Measurements from ENCODE around the gene KIAA1614. TPM values are rescaled to one million over a fixed set of nuclear protein-coding genes. Genes with fewer than 3 reads are reported as not detected.

KIAA1614 gene
- total RNA-seq, 1 experiment from 2014 or later: 0.07 TPM

DNA sequence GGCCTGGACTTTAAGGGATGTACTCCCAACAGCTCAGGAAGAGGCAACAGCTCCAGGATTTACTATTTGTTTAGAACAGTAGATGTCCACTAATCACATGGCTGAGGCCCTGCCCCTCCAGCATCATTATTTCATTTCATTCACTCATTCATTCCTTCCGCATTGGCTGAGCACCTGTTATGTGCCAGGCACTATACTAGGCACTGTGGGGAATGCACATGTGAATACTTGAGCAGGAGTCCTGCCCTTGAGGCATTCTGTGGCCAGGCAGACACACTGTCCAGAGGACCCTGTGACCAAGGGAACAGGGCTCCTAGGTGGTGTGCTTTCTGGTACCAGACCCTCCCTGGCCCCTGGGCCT is 24.3 kb downstream of the KIAA1614 start:
- DNase-seq (ENCODE audit: low spot score): no peak
- in situ Hi-C loops (cut with HindIII; ENCODE audit: low sequenced_read_pairs): no loop called here

DNA sequence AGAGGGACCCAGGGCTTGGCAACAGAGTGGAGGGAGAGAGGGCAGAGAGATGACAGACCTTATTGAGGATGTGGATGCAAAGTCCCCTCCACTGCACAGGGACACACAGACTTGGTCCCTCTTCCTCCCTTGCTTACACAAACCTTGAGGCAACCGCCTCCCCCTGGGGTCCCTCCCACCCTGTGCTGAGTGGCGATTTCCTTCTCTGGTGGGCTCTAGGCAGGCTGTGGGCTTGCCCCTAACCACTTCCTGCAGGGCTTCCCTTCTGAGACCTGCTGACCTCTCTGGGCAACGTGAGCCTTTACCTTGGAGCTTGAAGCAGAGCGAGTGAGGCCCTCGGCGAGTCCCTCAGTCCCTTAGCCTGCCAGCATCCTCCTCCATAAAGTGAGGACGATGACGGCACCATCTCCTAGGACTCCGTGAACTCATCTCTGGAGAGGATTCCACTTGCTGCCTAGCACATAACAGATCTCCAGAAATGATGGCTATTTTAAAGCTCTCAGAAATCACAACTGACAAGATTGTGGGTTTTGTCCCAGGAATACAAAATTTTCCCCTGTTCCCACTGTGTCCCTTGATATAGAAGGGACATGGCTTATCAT is 25.0 kb downstream of the KIAA1614 start:
- in situ Hi-C loops (cut with HindIII; ENCODE audit: low sequenced_read_pairs): no loop called here
- DNase-seq (ENCODE audit: low spot score): no peak

DNA sequence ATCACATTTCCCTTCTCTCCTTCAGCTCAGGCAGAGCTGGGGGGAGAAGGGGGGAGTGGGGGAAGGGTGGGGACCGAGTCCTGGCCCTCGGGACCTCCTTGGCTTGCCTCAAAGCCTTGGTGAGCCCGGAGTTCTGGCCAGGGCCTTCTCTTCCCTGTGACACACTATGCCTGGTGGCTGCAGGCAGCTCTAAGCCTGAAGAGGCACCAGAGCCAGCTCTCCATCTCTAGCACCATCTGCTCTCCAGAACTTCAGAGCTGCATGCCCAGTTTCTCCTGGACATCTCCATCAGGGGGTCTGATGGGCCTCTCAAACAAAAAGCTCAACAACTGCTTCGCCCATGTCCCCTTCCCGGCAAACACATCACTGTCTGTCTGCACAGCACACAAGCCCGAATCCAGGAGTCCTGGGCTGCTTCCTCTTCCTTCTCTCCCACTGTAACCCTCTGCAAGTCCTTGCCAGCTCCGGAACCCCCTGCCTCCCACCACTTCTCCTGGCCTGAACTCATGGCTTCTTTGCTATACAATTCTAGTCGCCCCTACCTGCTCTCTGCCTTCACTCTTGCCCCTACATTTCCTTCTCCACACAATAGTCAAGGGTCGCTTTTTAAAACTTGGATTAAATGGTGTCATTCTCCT is 26.5 kb downstream of the KIAA1614 start:
- DNase-seq (ENCODE audit: low spot score): peak; percentile 88

DNA sequence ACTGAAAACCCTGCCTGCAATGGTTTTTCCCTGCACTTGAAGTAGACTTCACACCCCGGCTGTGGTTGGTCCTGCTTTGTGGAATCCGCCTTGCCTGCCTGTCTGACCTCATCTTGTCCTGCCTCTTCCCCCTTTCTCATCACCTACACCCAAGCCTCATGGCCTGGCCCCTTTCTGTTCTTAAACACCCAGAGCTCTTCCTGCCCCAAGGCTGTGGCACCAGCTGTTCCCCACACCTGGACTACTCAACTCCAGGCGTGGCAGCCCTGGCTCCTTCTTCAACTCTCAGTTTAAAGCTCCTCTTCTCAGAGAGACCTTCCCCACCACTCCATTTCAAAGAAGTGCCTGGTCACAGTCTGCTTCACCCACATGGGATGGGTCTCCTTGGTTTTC is 27.0 kb downstream of the KIAA1614 start:
- in situ Hi-C loops (cut with HindIII; ENCODE audit: low sequenced_read_pairs): no loop called here
- DNase-seq (ENCODE audit: low spot score): no peak

More for the DNA sequence above, 26.5 kb downstream of the KIAA1614 start:
- in situ Hi-C loops (cut with HindIII; ENCODE audit: low sequenced_read_pairs): no loop called here

DNA sequence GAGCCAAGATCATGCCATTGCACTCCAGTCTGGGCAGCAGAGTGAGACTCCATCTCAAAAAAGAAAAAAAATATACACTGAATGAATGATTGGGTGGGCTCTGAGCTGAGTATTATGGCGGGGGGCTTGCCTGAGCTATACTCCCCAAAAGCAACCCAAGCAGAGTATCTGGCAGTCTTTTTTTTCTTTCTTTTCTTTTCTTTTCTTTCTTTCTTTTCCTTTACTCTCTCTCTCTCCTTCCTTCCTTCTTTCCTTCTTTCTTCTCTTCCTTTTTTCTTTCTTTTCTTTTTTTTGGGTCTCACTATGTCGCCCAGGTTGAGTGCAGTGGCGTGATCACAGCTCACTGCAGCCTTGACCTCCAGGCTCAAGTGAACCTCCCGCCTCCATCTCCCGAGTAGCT is 27.7 kb downstream of the KIAA1614 start:
- in situ Hi-C loops (cut with HindIII; ENCODE audit: low sequenced_read_pairs): no loop called here
- DNase-seq (ENCODE audit: low spot score): no peak

DNA sequence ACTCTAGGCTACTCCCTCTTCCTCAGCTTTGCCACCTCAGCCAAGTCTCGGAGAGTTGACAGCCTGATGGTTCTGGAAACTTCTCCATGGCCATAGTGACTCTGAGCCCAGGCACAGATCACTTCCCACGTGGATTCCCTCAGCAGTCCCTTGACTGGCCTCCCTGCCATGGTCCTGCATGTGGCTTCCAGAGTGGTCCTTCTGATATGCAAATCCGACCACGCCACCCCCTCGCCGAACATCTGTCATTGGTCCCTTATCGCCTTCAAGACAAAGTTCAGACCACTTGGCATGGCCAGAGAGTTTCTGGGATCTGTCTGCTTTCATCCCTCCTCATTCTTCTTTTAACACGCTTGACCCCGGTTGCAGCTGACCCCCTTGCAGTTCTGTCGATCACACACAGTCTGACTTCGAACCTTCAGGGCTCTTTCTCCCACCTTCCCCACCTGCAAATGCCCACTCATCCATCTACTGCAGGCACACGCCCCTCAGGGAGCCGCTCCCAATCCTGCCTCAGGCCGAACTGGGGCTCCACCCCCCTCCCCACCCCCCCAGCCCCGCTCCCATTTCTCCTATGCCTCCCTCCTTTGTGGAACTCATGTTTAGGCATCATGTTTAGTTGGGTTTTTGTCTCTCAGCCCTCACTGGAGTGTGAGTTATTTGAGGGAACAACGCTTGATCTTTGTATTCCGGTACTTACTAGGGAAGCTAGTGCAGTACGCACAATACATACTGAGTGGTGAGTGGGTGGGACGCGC is 29.0 kb downstream of the KIAA1614 start:
- no peak for DNase-seq (ENCODE audit: low spot score)

DNA sequence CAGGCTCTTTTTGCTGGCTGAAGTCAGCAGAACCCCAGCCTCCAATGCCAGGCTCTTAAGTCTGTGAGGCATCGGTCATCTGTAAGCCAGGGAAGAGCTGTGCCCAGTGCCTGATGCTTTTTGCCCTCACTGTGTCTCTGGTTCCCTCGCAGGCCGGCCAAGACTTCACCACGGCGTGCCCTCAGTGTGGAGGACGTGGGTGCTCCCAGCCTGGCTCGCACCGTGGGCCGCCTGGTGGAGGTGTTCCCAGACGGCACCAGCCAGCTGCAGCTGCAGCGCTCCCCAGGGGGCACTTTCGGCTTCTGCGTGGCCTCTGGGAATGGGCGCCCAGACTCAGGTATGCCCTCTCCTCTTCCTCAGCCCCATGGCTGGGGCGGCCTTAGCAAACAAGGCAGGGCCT is 32.5 kb downstream of the KIAA1614 start:
- DNase-seq (ENCODE audit: low spot score): no peak
- in situ Hi-C loops (cut with HindIII; ENCODE audit: low sequenced_read_pairs): no loop called here

More for the DNA sequence above, 29.0 kb downstream of the KIAA1614 start:
- in situ Hi-C loops (cut with HindIII; ENCODE audit: low sequenced_read_pairs): no loop called here

DNA sequence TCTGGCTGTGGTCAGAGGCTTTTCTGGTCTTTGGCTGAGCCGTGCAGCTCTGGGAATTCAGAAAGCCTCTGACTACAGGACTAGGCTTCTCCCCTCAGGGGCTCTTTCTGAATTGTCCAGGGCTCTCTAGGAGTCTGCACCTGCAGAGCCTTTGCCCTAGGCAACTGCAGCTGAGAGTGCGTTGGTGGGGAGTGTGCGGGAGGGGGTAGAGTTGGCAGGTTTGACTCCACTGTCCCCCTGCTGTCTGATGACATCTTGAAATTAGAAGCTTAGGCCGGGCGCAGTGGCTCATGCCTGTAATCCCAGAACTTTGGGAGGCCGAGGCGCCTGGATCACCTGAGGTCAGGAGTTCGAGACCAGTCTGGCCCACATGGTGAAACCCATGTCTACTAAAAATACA is 32.9 kb downstream of the KIAA1614 start:
- DNase-seq (ENCODE audit: low spot score): no peak
- in situ Hi-C loops (cut with HindIII; ENCODE audit: low sequenced_read_pairs): no loop called here

DNA sequence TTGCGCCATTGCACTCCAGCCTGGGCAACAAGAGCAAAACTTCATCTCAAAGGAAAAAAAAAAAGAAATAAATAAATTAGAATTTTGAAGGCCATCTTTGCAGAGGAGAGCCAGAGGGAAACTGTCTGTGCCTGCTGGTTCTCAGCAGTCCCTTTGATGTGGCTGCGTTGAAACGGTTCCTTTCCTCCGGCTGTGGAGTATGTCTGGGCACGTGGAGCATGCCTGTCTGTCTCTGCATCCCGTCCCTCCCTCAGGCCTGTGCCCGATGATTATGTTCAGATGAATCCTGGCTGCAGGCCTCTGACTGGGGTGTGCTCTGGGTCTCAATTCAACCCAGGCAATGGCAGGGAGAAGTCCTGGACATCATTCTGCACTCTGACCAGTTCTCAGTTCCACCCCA is 33.4 kb downstream of the KIAA1614 start:
- no peak for DNase-seq (ENCODE audit: low spot score)
- in situ Hi-C loops (cut with HindIII; ENCODE audit: low sequenced_read_pairs): no loop called here

DNA sequence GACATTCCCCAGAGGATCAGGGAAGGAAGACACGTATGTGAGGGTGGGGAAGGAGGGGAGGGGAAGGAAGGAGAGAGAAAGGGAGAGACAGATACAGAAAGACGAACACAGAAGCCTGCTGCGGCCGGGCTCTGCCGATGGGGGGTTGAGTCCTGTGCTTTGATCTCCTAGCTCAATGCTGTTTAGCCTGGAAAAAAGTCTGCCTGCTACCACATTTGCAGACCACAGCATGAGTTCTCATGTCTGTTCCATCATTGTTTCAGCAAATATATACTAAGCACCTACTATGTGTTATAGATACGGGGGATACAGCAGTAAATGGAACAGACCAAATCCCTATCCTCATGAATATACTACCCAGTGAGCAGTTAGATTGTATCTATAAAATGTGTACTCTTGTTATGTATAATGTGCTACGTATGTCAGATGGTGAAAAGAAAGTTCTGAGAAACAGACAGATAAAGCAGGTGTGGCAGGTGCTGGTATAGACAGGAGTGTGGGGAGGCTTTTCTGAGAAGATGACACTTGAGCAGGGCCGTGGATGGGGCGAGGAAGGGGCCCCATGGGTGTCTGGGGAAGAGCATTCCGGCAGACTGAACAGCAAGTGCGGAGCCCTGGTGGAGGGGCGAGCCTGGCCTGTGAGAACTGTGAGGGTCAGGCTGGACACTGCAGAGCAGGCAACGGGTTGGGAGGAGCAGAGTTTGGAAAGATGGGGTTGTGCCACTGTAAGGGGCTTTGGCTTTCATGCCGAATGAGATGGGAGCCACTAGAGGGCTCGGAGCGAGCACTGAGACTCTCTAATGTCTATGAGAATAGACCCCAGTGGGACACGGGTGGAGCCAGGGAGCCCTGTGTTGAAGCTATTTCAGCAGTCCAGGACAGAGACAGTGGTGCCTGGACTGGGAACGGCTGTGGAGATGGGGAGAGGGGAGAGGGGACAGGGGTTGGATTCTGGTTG is 34.1 kb downstream of the KIAA1614 start:
- no peak for DNase-seq (ENCODE audit: low spot score)

DNA sequence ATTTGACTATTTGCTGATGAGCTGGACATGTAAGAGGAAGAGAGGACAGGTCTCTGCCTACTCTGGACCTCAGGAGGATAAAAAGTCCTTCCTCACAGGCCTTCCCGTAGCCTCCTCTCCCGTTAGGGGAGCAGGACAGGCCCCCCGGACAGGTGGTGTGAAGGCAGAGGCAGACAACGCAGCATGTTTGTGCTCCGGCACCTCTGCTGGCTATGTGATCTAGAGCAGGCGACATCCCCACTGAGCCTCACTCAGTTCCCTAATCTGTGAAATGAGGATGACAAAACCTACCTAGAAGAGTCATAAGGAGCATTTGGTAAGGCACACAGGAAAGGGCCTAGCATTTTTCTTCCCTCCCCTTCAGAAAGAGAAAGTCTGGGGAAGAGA is 34.8 kb downstream of the KIAA1614 start:
- in situ Hi-C loops (cut with HindIII; ENCODE audit: low sequenced_read_pairs): no loop called here
- DNase-seq (ENCODE audit: low spot score): no peak

More for the DNA sequence above, 34.1 kb downstream of the KIAA1614 start:
- in situ Hi-C loops (cut with HindIII; ENCODE audit: low sequenced_read_pairs): no loop called here

DNA sequence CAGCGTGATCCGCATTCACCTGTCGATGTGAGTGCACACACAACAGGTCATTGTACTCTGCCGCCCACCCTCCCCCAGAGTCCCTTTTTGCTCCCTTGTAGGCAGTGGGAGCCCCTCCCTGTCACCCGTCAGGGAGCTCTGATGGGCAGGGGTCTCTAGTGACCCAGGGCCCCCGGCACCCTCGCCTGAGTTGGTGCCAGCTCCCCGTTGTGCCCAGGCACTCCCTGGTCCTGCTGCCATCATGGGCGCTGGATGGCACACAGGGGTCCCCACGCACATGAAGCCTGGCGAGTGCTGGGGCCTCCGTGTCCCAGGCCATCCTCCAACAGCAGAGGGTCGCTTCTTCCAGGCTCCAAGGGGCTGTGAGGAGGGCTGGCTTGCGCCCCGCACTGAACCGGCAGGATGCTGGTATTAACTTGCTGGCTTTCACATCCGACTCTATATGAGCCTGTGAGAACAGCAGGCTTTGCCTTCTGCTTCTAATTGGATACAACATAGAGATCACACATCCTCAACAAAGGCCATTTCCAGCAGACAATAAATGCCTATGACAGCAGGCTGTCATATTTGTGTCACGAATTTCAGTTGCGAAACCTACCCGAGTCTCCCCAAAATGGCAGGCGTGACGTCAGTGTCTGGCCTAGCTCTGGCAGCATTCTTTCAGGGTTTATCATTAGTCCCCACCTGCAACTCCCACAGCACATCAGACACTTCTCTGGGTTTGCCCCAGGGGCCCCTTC is 35.4 kb downstream of the KIAA1614 start:
- peak; percentile 61 for DNase-seq (ENCODE audit: low spot score)
- in situ Hi-C loops (cut with HindIII; ENCODE audit: low sequenced_read_pairs): no loop called here

DNA sequence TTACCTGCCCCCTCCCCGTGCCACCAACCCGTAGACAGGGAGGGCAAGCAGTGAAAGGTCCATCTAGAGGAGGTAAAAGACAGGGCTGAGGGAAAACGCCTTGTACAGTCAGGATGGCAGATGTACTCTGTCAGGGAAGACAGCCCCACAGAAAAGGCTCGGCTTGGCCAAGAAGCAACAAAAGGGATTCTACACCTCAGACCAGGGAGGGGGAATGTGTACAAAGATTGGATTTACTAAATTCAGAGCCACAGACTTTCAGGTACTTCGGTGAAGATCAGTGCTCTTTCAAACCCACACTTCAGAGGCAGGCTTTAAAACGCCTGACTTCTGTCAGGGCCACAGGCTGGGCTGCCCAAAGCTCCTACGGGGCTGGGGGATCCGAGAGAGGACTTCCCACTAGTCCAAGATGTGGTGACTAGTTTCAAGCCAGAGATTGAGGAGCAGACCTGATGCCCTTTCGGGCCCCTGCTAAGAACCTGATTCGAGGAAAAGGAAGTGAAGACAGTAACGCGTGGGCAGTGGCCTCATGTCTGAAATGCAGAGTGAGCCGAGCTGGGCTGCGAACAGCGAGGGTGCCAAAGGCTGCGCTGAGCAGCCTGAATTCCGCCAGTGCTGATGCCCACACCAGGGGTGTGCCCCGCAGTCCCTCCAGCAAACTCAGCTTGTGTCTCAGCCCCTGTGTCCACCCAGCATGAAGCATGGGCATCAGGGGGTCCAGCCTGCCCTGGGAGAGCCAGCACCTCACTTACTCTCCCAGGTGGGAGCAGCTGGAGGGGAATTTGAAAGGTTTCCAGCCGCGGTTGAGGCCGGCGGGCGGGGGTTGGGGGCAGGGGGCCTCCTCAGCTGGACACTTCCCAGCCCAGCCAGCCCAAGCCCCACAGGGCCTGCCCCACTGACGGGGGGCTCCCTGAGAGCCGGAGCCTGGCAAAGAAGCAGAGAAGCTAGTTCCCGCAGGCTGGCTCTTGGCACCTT is 36.2 kb downstream of the KIAA1614 start:
- in situ Hi-C loops (cut with HindIII; ENCODE audit: low sequenced_read_pairs): no loop called here
- peak; percentile 54 for DNase-seq (ENCODE audit: low spot score)

DNA sequence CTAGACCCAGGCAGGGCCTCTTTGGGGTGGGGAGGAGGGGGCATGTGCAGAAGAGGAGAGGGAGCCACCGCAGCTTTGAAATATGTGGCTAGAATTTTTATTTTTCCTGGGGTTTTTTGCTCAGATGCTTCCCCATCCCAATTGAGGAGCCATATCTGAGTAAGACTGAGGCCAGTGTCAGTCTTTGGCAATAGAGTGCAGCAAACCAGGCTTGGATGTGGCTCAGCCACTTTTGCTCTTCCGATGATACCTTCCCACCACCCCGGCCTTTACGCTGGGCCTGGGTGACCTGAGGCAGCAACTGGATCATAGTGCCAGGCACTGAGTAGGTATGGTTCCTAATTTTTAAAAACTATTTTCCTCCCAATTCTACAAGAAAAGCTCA is 36.9 kb downstream of the KIAA1614 start:
- no peak for DNase-seq (ENCODE audit: low spot score)
- in situ Hi-C loops (cut with HindIII; ENCODE audit: low sequenced_read_pairs): no loop called here

DNA sequence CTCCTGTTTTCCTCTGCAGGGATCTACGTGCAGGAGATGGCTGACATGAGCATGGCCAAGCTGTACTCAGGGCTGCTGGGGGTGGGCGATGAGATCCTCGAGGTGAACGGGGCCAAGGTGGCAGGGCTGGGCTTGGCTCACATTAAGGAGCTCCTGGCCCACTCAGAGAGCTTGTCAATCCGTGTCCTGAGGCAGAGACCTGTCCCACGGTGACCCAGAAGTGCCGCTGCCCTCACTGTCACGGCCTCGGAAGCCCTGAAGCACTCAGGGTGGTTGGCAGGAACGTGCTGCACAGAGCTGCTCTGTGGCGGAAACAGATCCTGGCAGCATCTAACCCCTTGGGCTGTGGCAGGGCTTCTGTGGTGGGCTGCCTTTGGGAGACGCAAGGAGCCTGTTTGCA is 37.6 kb downstream of the KIAA1614 start:
- DNase-seq (ENCODE audit: low spot score): no peak
- in situ Hi-C loops (cut with HindIII; ENCODE audit: low sequenced_read_pairs): no loop called here

DNA sequence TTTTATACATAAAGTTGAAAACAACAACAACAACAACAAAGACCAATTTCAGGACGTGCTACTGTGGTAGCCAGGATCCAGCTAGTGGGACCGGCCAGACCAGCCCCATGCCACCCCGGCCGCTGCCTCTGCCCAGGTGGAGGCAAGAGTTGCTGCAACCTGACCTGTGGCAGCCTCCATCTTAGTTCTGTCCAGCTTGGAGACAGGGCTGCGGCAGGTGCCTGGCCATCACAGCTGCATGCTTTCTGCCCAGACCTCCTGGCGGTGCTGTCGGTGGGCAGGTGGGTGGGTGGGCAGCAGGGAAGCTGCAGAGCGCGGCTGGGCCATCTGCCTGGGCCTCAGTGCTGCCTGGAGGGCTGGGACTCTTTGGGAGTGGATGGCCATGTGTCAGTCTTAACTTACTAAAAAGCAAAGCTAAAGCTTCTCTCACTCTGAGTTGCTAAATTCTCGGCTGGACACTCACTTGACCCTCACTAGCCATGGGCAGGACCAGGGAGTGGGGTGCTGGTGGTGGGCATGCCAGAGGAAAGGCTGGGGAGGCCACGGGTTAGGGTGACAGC is 38.6 kb downstream of the KIAA1614 start:
- in situ Hi-C loops (cut with HindIII; ENCODE audit: low sequenced_read_pairs): no loop called here
- no peak for DNase-seq (ENCODE audit: low spot score)

DNA sequence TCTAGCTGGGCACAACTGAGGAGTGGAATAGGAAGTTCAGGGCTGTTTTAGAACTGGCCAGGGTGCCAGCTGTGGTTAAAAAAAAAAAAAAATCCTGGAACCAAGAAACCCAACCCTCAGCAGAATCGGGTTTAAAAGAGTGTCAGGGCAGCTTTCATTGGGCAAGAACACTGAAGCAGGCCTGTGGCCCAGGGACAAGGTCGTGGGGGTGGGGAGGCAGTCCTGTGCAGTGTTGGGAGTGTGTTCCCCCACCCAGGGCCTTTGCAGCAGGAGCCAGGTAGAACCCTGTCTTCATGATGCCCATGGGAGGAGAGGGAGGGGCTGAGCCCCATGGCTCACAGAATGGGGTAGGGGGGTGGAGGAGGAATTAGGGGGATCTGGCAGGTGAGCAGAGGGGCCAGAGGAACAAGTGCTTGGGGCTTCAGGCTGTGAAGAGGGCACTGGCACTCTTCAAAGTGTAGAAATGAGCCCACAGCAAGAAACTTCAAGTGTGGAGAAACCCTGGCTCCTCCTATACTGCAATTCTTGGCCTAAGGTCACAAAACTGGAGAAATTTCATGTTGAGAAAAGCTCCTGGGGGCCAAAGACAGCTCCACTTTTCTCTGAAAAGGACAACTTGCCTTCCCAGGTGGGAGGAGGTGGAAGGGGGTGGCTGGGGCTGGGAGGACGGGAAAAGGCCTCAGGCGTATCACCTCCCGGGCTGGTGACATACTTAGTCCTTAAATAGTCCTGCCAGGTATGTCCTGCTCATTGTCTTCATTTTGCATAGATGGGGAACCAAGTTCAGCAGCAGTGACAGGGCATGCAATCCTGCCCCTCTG is 39.3 kb downstream of the KIAA1614 start:
- DNase-seq (ENCODE audit: low spot score): no peak
- in situ Hi-C loops (cut with HindIII; ENCODE audit: low sequenced_read_pairs): no loop called here

Data from G401 (cell line).